Gastroesophageal sphincter (tissue), 3 donors: ENCODE results near the gene SLC36A1.

ENCODE experiments used
- EP300 ChIP-seq: sonication (generic); formaldehyde crosslinking; IDR thresholded peaks from one replicate; pipeline ENCODE4 v1.6.1; 2017; ENCODE audit warnings: antibody characterized with exemption, mild to moderate bottlenecking
- TF ChIP-seq, protein P1 (sequence below), 4 experiments: fragments of 200-600 bp in 2 of 4; fragments of 450-650 bp in 2 of 4; sonication (generic) in 1 of 4; IDR thresholded peaks; one replicate each; pipeline ENCODE4 v1.5.1; 2017 to 2019; ENCODE audit warnings: antibody characterized with exemption in 4 of 4, mild to moderate bottlenecking in 2 of 4, moderate library complexity in 2 of 4

DNA sequence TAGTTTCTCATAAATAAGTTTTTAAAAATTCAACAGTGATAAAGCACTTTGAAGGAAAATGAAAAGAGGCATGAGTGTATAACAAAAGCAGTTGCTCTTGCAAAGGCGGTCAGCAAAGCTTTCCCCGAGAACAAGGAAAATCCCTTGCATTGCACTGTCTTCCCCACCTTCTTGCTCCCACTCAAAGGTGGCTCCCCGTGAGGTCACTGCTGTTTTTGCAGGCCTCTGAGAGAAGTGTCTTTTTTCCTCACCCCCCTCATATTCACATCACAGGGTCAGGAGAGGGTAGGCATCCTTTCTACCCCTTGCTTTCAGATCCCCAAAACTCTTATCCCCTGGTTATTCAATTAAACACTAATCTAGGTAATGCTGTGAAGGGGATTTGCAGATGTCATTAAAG lies 15.2 kb upstream of the SLC36A1 start:
- no peak for TF ChIP-seq EP300
- TF ChIP-seq, protein P1, sequence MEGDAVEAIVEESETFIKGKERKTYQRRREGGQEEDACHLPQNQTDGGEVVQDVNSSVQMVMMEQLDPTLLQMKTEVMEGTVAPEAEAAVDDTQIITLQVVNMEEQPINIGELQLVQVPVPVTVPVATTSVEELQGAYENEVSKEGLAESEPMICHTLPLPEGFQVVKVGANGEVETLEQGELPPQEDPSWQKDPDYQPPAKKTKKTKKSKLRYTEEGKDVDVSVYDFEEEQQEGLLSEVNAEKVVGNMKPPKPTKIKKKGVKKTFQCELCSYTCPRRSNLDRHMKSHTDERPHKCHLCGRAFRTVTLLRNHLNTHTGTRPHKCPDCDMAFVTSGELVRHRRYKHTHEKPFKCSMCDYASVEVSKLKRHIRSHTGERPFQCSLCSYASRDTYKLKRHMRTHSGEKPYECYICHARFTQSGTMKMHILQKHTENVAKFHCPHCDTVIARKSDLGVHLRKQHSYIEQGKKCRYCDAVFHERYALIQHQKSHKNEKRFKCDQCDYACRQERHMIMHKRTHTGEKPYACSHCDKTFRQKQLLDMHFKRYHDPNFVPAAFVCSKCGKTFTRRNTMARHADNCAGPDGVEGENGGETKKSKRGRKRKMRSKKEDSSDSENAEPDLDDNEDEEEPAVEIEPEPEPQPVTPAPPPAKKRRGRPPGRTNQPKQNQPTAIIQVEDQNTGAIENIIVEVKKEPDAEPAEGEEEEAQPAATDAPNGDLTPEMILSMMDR (IDR thresholded peaks at IDR 0.05), result no peak
